ENCODE measurements around the gene FILIP1L.
"Not testable (repeated sequence)": the region's sequence is repeated elsewhere in the genome, so short reads cannot be mapped to it uniquely, and the experiment has no call there.

Gene FILIP1L

GRCh38 chr3:100060685-100061484 is 53.4 kb downstream of the FILIP1L start:
- no peak overlapping the region for H3K27ac ChIP-seq
- TF ChIP-seq CTCF (conservative IDR thresholded peaks at IDR 0.05), result no peak

- no peak for TF ChIP-seq CTCF (conservative IDR thresholded peaks at IDR 0.05)
- H3K27ac ChIP-seq, result no peak overlapping the region
Observed at GRCh38 chr3:100059472-100059871, 54.8 kb downstream of the FILIP1L start.

- no peak for TF ChIP-seq CTCF (conservative IDR thresholded peaks at IDR 0.05)
- no peak overlapping the region for H3K27ac ChIP-seq
Observed at GRCh38 chr3:100057716-100058575, 56.4 kb downstream of the FILIP1L start.

GRCh38 chr3:100053951-100054620 is 60.2 kb downstream of the FILIP1L start:
- no peak for TF ChIP-seq CTCF (conservative IDR thresholded peaks at IDR 0.05)
- no peak overlapping the region for H3K27ac ChIP-seq

GRCh38 chr3:100051513-100051912 is 62.8 kb downstream of the FILIP1L start:
- not testable (repeated sequence) for H3K27ac ChIP-seq

GRCh38 chr3:100048248-100048647 is 66.1 kb downstream of the FILIP1L start:
- no peak for TF ChIP-seq CTCF (conservative IDR thresholded peaks at IDR 0.05)
- H3K27ac ChIP-seq, result no peak overlapping the region

GRCh38 chr3:100047455-100048141 is 66.7 kb downstream of the FILIP1L start:
- TF ChIP-seq CTCF (conservative IDR thresholded peaks at IDR 0.05), result no peak

More at GRCh38 chr3:100047455-100048141, 66.7 kb downstream of the FILIP1L start:
- H3K27ac ChIP-seq, result no peak overlapping the region

Measured in VCaP (cell line).